SK-N-SH (cell line): ENCODE measurements around the gene UNKL. TPM values are rescaled to one million over a fixed set of nuclear protein-coding genes. Genes with fewer than 3 reads are reported as not detected.
A peak's percentile ranks its signal among the peaks of the same experiment; 100 is the strongest.

ENCODE experiments used
- CTCF ChIA-PET: fragments of 300-600, 350-600 bp; formaldehyde crosslinking; extraction: SDS; loops from one replicate; lab custom pipeline; 2021; lab: Yijun Ruan, JAX
- POLR2A ChIA-PET: fragments of 350-600 bp; sonication (Branson Sonifier 250); formaldehyde crosslinking; extraction: SDS; loops from one replicate; lab custom pipeline; 2020; ENCODE audit warnings: antibody characterized with exemption, inconsistent platforms; lab: Yijun Ruan, JAX
- DNase-seq: peaks from one replicate; pipeline ENCODE4 v3.0.0; 2012
- H2AFZ ChIP-seq: fragments of 200-600 bp; sonication (generic); 2 replicates; pipeline ENCODE4 v1.8.1; 2016; ENCODE audit warnings: antibody characterized with exemption, mild to moderate bottlenecking, low read depth
- H3F3A ChIP-seq: fragments of 200-600 bp; sonication (generic); replicated peaks from 2 replicates; pipeline ENCODE3; 2016; ENCODE audit warnings: antibody characterized with exemption, mild to moderate bottlenecking; ENCODE audit not compliant: insufficient read depth
- H3K27ac ChIP-seq, 2 experiments: fragments of 200-500 bp in 1 of 2; fragments of 200-600 bp in 1 of 2; sonication (Bioruptor generic) in 1 of 2; sonication (generic), shearing (Covaris generic) in 1 of 2; 2 replicates each; pipeline versions ENCODE4 v1.5.1 to v1.6.1; 2014 to 2016; ENCODE audit warnings: low read depth in 2 of 2, inconsistent platforms in 1 of 2, low read length in 1 of 2, mild to moderate bottlenecking in 1 of 2, mixed read lengths in 1 of 2
- H3K27me3 ChIP-seq: fragments of 200-600 bp; sonication (generic), shearing (Covaris generic); 2 replicates; pipeline ENCODE4 v1.6.1; 2016; ENCODE audit warnings: mixed run types; ENCODE audit not compliant: insufficient read depth
- H3K36me3 ChIP-seq, 2 experiments: fragments of 200-500 bp in 1 of 2; fragments of 200-600 bp in 1 of 2; sonication (Bioruptor generic) in 1 of 2; sonication (generic) in 1 of 2; replicated peaks in 1 of 2; 2 replicates each; pipeline versions ENCODE3 to v1.5.1; 2014 to 2016; ENCODE audit warnings: low read length in 1 of 2, mild to moderate bottlenecking in 1 of 2; ENCODE audit not compliant: insufficient read depth in 2 of 2, control insufficient read depth in 1 of 2
- H3K4me1 ChIP-seq, 2 experiments: fragments of 200-500 bp in 1 of 2; fragments of 200-600 bp in 1 of 2; sonication (Bioruptor generic) in 1 of 2; sonication (generic), shearing (Covaris generic) in 1 of 2; 2 replicates each; pipeline versions ENCODE4 v1.5.1 to v1.6.1; 2014 to 2016; ENCODE audit warnings: low read depth in 1 of 2, low read length in 1 of 2, mixed run types in 1 of 2; ENCODE audit not compliant: insufficient read depth in 2 of 2, control insufficient read depth in 1 of 2
- H3K4me2 ChIP-seq: fragments of 200-600 bp; sonication (generic), shearing (Covaris generic); 2 replicates; pipeline ENCODE4 v1.6.1; 2017; ENCODE audit warnings: mixed run types
- H3K4me3 ChIP-seq, 2 experiments: fragments of 200-500 bp in 1 of 2; fragments of 200-600 bp in 1 of 2; sonication (Bioruptor generic) in 1 of 2; sonication (generic), shearing (Covaris generic) in 1 of 2; 2 replicates each; pipeline versions ENCODE4 v1.5.1 to v1.8.1; 2014 to 2016; ENCODE audit warnings: low read depth in 2 of 2, inconsistent platforms in 1 of 2, low read length in 1 of 2, mild to moderate bottlenecking in 1 of 2, mixed read lengths in 1 of 2, moderate library complexity in 1 of 2
- H3K79me2 ChIP-seq: fragments of 200-600 bp; sonication (generic); 2 replicates; pipeline ENCODE4 v1.8.1; 2017; ENCODE audit warnings: mild to moderate bottlenecking; ENCODE audit not compliant: insufficient read depth
- H3K9ac ChIP-seq: fragments of 200-600 bp; sonication (generic); 2 replicates; pipeline ENCODE4 v1.6.1; 2017; ENCODE audit warnings: mixed run types
- H3K9me2 ChIP-seq: fragments of 200-600 bp; sonication (generic); 2 replicates; pipeline ENCODE4 v1.6.1; 2017; ENCODE audit warnings: mixed run types
- H3K9me3 ChIP-seq: fragments of 200-600 bp; sonication (generic); 2 replicates; pipeline ENCODE4 v1.6.1; 2017; ENCODE audit warnings: mixed run types, mild to moderate bottlenecking, moderate library complexity
- H4K20me1 ChIP-seq: fragments of 200-600 bp; sonication (generic); 2 replicates; pipeline ENCODE4 v1.6.1; 2017; ENCODE audit warnings: mild to moderate bottlenecking, mixed run types; ENCODE audit not compliant: insufficient read depth
- CHD2 ChIP-seq: fragments of 150-350 bp; IDR thresholded peaks from 2 replicates; pipeline ENCODE4 v1.6.1; 2018; ENCODE audit warnings: low read length; ENCODE audit not compliant: partially characterized antibody
- CTCF ChIP-seq: fragments of 200-600 bp; sonication (generic); IDR thresholded peaks from 2 replicates; pipeline ENCODE4 v1.6.1; 2017; ENCODE audit warnings: antibody characterized with exemption, mild to moderate bottlenecking, moderate library complexity
- FOSL2 ChIP-seq: IDR thresholded peaks from 2 replicates; pipeline ENCODE4 v1.4.0; 2012; ENCODE audit warnings: low read depth, mild to moderate bottlenecking, moderate library complexity, borderline replicate concordance
- FOXJ3 ChIP-seq: sonication (generic); formaldehyde crosslinking; IDR thresholded peaks from 2 replicates; pipeline ENCODE4 v1.5.1; 2020; ENCODE audit warnings: mild to moderate bottlenecking, missing genetic modification reagents
- FOXM1 ChIP-seq: IDR thresholded peaks from 2 replicates; pipeline ENCODE4 v1.4.0; 2012; ENCODE audit warnings: low read depth, mild to moderate bottlenecking
- GABPA ChIP-seq: IDR thresholded peaks from 2 replicates; pipeline ENCODE4 v1.4.0; 2012; ENCODE audit warnings: low read depth, mild to moderate bottlenecking
- GATA2 ChIP-seq: sonication (generic); formaldehyde crosslinking; IDR thresholded peaks from 2 replicates; pipeline ENCODE4 v1.5.0; 2020; ENCODE audit warnings: mild to moderate bottlenecking, missing genetic modification reagents
- JUND ChIP-seq: IDR thresholded peaks from 2 replicates; pipeline ENCODE4 v1.4.0; 2012
- MXI1 ChIP-seq: IDR thresholded peaks from 2 replicates; pipeline ENCODE4 v1.6.1; 2012; ENCODE audit warnings: mild to moderate bottlenecking, low read depth, low read length, improper control_type of control experiment
- NFIC ChIP-seq: IDR thresholded peaks from 2 replicates; pipeline ENCODE4 v1.4.0; 2012; ENCODE audit warnings: borderline replicate concordance
- POLR2AphosphoS5 ChIP-seq: IDR thresholded peaks from 2 replicates; pipeline ENCODE4 v1.6.1; 2012; ENCODE audit warnings: low read depth, low read length
- RAD21 ChIP-seq: IDR thresholded peaks from 2 replicates; pipeline ENCODE4 v1.6.1; 2012; ENCODE audit warnings: mild to moderate bottlenecking, low read length
- RFX5 ChIP-seq: IDR thresholded peaks from 2 replicates; pipeline ENCODE4 v1.6.1; 2012; ENCODE audit warnings: mild to moderate bottlenecking, improper control_type of control experiment, low read length
- RXRA ChIP-seq: IDR thresholded peaks from 2 replicates; pipeline ENCODE4 v1.4.0; 2012; ENCODE audit warnings: low read depth, mild to moderate bottlenecking, borderline replicate concordance
- SIN3A ChIP-seq: IDR thresholded peaks from 2 replicates; pipeline ENCODE4 v1.6.1; 2012; ENCODE audit warnings: low read depth, mild to moderate bottlenecking, low read length, moderate library complexity, borderline replicate concordance
- SMC3 ChIP-seq: IDR thresholded peaks from 2 replicates; pipeline ENCODE4 v1.6.1; 2012; ENCODE audit warnings: low read depth, low read length, improper control_type of control experiment
- TAF1 ChIP-seq: IDR thresholded peaks from 2 replicates; pipeline ENCODE4 v1.6.1; 2012; ENCODE audit warnings: low read depth, mild to moderate bottlenecking, low read length, moderate library complexity, borderline replicate concordance
- TEAD4 ChIP-seq: IDR thresholded peaks from 2 replicates; pipeline ENCODE4 v1.4.0; 2012; ENCODE audit warnings: mild to moderate bottlenecking, borderline replicate concordance; ENCODE audit not compliant: insufficient read depth
- USF2 ChIP-seq: fragments of 150-350 bp; IDR thresholded peaks from 2 replicates; pipeline ENCODE4 v1.6.1; 2017; ENCODE audit warnings: antibody characterized with exemption, low read length, low read depth, borderline replicate concordance
- YY1 ChIP-seq: IDR thresholded peaks from 2 replicates; pipeline ENCODE4 v1.4.0; 2012; ENCODE audit warnings: low read depth, mild to moderate bottlenecking
- WGBS: methylation state at CpG from one replicate; pipeline ENCODE4 v1.1.6; 2017; ENCODE audit warnings: low lambda C conversion rate; 5-methylcytosine and 5-hydroxymethylcytosine counted together
- polyA plus RNA-seq, 3 experiments: library from polyadenylated mRNA; depleted of rRNA; stranded (reverse); fragments of >200 nt; gene quantifications; 2 replicates each; pipeline ENCODE4 v1.2.3, GENCODE V29; 2012
- TF ChIP-seq, protein P1 (sequence below): IDR thresholded peaks from 2 replicates; pipeline ENCODE4 v1.4.0; 2012; ENCODE audit warnings: low read depth
- TF ChIP-seq, protein P2 (sequence below): IDR thresholded peaks from 2 replicates; pipeline ENCODE4; 2012

Gene UNKL
- polyA plus RNA-seq, 1 of the 3 experiments (the other 2 are of a cell fraction), result 16.4 TPM

DNA sequence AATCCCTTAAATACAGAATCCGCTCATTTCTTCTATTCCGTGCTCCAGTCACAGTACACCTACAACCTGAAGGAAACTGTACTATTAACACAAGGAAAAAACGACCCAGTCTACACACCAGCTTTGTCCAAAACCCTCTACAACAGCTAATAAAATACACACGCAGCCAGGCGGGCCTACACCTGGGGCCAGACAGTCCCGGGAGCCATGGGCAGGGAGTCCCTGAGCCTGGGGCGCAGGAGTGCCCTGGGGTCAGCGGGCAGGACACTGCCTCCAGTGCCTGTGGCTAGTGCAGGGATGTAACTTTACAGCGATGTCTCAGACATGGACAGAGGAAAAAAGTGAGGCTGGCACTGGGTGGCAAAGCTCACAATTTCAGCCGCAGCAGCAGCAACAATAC lies 34.3 kb downstream of the UNKL start:
- H3K4me3 ChIP-seq, result no peak overlapping the region
- peaks cover 9 to 12% of the 10 kb centered on the region in 2 experiments; a peak in 3 of 4 replicates for H3K4me1 ChIP-seq
- POLR2A ChIA-PET, result interaction anchor here (1.5 kb wide), 1 partner anchor 40 kb away, joined by 4 read pairs; the partner anchor contains the start of gene UQCC4
- no peak overlapping the region for H2AFZ ChIP-seq
- no peaks in the 10 kb centered on the region for H3K9me3 ChIP-seq
- H3K27me3 ChIP-seq, result no peaks in the 10 kb centered on the region
- no peak overlapping the region for H3K9ac ChIP-seq
- peaks cover 9% of the 10 kb centered on the region; the same call in 1 of the 2 replicates for H3K79me2 ChIP-seq
- peaks cover 0 to 6% of the 10 kb centered on the region in 2 experiments for H3K36me3 ChIP-seq
- H3K4me2 ChIP-seq, result peak overlapping the region; percentile 69; the same call in 1 of the 2 replicates
- no peaks in the 10 kb centered on the region for H4K20me1 ChIP-seq
- no peak for DNase-seq
- peaks cover 10% of the 10 kb centered on the region for H3F3A ChIP-seq
- no peaks in the 10 kb centered on the region for H3K9me2 ChIP-seq
- CTCF ChIA-PET, result interaction anchor here (0.9 to 3.9 kb wide), 5 partner anchors 11 to 37 kb away, joined by 3 to 39 read pairs (median 3); no protein-coding TSS in a partner anchor
- TF ChIP-seq RXRA (no peak), NFIC (no peak), GATA2 (CRISPR knock-in tag) (no peak), TEAD4 (no peak), FOSL2 (no peak), YY1 (no peak), CHD2 (no peak)
- 76% methylated on average over 10 of the region's 10 CpGs for WGBS
- H3K27ac ChIP-seq, result no peak overlapping the region

DNA sequence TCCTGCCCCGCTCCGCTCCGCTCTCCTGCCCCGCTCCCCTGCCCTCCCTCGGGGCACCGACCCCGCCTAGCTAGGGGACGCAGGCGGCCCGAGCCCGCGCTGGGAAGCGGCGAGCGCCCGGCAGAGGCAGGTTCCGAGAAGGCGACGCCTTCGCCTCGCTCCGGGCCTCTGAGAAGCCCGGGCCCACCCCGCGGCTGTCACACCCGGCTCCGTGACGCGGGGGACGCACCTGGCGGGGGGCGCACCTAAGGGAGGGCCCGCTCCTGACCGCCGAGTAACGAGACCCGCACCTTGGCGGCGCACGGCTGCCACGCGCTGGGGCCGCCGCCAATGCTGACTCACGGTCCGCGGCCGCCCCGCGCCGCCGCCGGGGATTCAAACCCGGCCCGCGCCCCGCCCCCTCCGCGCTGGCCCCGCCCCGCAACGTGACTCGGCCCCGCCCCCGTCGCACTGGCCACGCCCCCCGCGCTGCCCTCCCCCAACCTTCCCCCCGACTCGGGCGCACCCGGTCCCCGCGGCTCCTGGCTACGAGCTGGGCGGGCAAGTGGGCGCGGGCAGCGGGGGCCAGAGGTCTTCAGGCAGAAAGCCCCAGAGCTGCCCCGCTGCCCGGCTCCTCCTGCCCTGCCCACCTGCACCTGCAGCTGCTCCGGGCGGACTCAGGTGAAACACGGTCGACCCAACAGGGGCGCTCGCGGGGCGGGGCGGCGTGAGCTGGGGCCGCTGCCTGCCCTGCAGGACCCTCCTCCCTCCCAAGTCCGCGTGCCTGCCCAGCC lies 35.0 kb downstream of the UNKL start:
- no peaks in the 10 kb centered on the region for H4K20me1 ChIP-seq
- ChIA-PET CTCF (interaction anchor here (0.8 to 3.9 kb wide), 8 partner anchors 8 to 42 kb away, joined by 3 to 39 read pairs (median 3); no protein-coding TSS in a partner anchor), POLR2A (interaction anchor here (1.5 kb wide), 1 partner anchor 41 kb away, joined by 4 read pairs; the partner anchor contains the start of gene UQCC4)
- peak overlapping the region in 1 of 2 experiments; percentile 44; a peak in 3 of 4 replicates for H3K27ac ChIP-seq
- H3K79me2 ChIP-seq, result peaks cover 9% of the 10 kb centered on the region; the same call in 1 of the 2 replicates
- DNase-seq, result peak; percentile 97
- TF ChIP-seq SIN3A, result 0 out of 2 replicates have a peak, but pooled peaks have one; percentile 42
- TF ChIP-seq TEAD4, result no peak
- TF ChIP-seq FOXJ3 (CRISPR knock-in tag), result no peak
- no peak for TF ChIP-seq YY1
- TF ChIP-seq RXRA, result no peak
- TF ChIP-seq RFX5, result no peak
- no peak for TF ChIP-seq CHD2
- TF ChIP-seq NFIC, result no peak
- TF ChIP-seq, protein P1, sequence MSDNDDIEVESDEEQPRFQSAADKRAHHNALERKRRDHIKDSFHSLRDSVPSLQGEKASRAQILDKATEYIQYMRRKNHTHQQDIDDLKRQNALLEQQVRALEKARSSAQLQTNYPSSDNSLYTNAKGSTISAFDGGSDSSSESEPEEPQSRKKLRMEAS, result peak; percentile 59; the same call in 1 of the 2 replicates
- no peak for TF ChIP-seq FOXM1
- no peak for TF ChIP-seq CTCF
- 0 out of 2 replicates have a peak, but pooled peaks have one; percentile 26 for TF ChIP-seq POLR2AphosphoS5
- TF ChIP-seq USF2, result no peak
- TF ChIP-seq SMC3, result no peak
- TF ChIP-seq, protein P2, sequence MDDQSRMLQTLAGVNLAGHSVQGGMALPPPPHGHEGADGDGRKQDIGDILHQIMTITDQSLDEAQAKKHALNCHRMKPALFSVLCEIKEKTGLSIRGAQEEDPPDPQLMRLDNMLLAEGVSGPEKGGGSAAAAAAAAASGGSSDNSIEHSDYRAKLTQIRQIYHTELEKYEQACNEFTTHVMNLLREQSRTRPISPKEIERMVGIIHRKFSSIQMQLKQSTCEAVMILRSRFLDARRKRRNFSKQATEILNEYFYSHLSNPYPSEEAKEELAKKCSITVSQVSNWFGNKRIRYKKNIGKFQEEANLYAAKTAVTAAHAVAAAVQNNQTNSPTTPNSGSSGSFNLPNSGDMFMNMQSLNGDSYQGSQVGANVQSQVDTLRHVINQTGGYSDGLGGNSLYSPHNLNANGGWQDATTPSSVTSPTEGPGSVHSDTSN, result no peak
- no peak for TF ChIP-seq GATA2 (CRISPR knock-in tag)
- TF ChIP-seq TAF1, result no peak; the same call in 1 of the 2 replicates
- peak; percentile 85 for TF ChIP-seq MXI1
- TF ChIP-seq JUND, result no peak
- TF ChIP-seq RAD21, result no peak
- TF ChIP-seq GABPA, result no peak
- H3F3A ChIP-seq, result peaks cover 10% of the 10 kb centered on the region
- H3K4me1 ChIP-seq, result peaks cover 9 to 12% of the 10 kb centered on the region in 2 experiments; a peak in 3 of 4 replicates
- no peaks in the 10 kb centered on the region for H3K27me3 ChIP-seq
- WGBS, result no CpG with 5 or more reads among the region's 95 CpGs
- H2AFZ ChIP-seq, result no peak overlapping the region
- H3K9me2 ChIP-seq, result no peaks in the 10 kb centered on the region
- H3K9ac ChIP-seq, result peak overlapping the region; percentile 87
- peak overlapping the region; percentile 53 to 61 for H3K4me3 ChIP-seq
- peaks cover 0 to 6% of the 10 kb centered on the region in 2 experiments for H3K36me3 ChIP-seq
- no peaks in the 10 kb centered on the region for H3K9me3 ChIP-seq
- H3K4me2 ChIP-seq, result peak overlapping the region; percentile 99
